ENCODE measurements around the gene SLC25A38. TPM values are rescaled to one million over a fixed set of nuclear protein-coding genes. Genes with fewer than 3 reads are reported as not detected.

The SLC25A38 gene
- total and polyA plus RNA-seq, 10 of the 15 experiments (the other 5 are each of a cell fraction or from before 2014, with no cell fraction given), result 15.2 to 55.2 (median 39.2) TPM

DNA sequence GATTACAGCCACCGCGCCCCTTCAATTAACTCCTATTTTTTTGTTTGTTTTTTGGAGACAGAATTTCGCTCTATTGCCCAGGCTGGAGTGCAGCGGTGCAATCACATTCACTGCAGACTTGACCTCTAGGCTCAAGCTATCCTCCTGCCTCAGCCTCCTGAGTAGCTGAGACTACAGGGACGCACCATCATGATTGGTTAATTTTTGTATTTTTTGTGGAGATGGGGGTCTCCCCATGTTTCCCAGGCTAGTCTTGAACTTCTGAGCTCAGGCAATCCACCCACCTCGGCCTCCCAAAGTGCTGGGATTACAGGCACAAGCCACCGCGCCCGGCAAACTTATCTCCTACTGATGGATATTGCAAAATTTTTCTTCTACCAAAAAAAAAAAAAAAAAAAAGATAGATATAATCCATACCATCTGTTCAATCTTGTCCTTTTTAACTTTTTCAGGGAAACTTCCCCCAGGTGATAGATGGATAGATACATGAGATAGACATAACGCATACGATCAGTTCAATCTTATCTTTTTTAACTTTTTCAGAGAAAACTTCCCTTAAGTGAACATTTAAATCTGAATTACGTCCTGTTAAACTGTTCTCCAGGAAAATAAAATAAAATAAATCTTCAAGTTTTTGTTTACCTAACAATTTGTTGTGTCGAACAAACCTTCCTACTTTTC, 22.7 kb downstream of the SLC25A38 start:
- ChIA-PET POLR2A (interaction anchor here (0.6 to 1.3 kb wide), 5 partner anchors 17 to 118 kb away, joined by 3 to 5 read pairs (median 5); no protein-coding TSS in a partner anchor), CTCF (interaction anchor here (1.1 to 6.7 kb wide), 9 partner anchors 10 to 406 kb away, joined by 4 to 55 read pairs (median 10); no protein-coding TSS in a partner anchor), SMC1A (ENCODE audit: uncharacterized antibody, unreplicated experiment) (interaction anchor here (1.0 to 6.6 kb wide), 7 partner anchors 9 to 114 kb away, joined by 3 to 44 read pairs (median 3); no protein-coding TSS in a partner anchor), RAD21 (ENCODE audit: unreplicated experiment) (interaction anchor here (1.0 to 4.3 kb wide), 6 partner anchors 17 to 118 kb away, joined by 5 to 24 read pairs (median 18); no protein-coding TSS in a partner anchor)
- Histone ChIP-seq H3K4me2 (ENCODE audit: control insufficient read depth, insufficient read depth) (peak overlapping the region; percentile 86), H3K4me1 (ENCODE audit: control insufficient read depth, insufficient read depth, low read length) (no peaks in the 10 kb centered on the region), H3K79me2 (ENCODE audit: control insufficient read depth, insufficient read depth, low read length) (peaks cover 43% of the 10 kb centered on the region), H3K36me3 (ENCODE audit: control insufficient read depth in 2 of 2, insufficient read depth in 2 of 2, low read length in 1 of 2) (peaks cover 7 to 31% of the 10 kb centered on the region in 2 experiments), H3K27me3 (replicated peaks in 1 of 2; ENCODE audit: control insufficient read depth in 2 of 2, insufficient read depth in 2 of 2, low read length in 1 of 2) (no peaks in the 10 kb centered on the region), H3K9ac (ENCODE audit: control insufficient read depth, insufficient read depth, low read length) (peak overlapping the region; percentile 85), H3K27ac (ENCODE audit: control insufficient read depth, insufficient read depth) (peak overlapping the region; percentile 83), H2AFZ (ENCODE audit: control insufficient read depth, low read depth, low read length) (peak overlapping the region; percentile 80), H3K9me3 (replicated peaks; ENCODE audit: control insufficient read depth, insufficient read depth, low read length) (no peaks in the 10 kb centered on the region), H3K4me3 (peak overlapping the region; percentile 63), H4K20me1 (ENCODE audit: control insufficient read depth, insufficient read depth) (peaks cover 8% of the 10 kb centered on the region)
- TF ChIP-seq, protein P1, sequence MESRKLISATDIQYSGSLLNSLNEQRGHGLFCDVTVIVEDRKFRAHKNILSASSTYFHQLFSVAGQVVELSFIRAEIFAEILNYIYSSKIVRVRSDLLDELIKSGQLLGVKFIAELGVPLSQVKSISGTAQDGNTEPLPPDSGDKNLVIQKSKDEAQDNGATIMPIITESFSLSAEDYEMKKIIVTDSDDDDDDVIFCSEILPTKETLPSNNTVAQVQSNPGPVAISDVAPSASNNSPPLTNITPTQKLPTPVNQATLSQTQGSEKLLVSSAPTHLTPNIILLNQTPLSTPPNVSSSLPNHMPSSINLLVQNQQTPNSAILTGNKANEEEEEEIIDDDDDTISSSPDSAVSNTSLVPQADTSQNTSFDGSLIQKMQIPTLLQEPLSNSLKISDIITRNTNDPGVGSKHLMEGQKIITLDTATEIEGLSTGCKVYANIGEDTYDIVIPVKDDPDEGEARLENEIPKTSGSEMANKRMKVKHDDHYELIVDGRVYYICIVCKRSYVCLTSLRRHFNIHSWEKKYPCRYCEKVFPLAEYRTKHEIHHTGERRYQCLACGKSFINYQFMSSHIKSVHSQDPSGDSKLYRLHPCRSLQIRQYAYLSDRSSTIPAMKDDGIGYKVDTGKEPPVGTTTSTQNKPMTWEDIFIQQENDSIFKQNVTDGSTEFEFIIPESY (IDR thresholded peaks at IDR 0.05), result no peak
- TF ChIP-seq, protein P2, sequence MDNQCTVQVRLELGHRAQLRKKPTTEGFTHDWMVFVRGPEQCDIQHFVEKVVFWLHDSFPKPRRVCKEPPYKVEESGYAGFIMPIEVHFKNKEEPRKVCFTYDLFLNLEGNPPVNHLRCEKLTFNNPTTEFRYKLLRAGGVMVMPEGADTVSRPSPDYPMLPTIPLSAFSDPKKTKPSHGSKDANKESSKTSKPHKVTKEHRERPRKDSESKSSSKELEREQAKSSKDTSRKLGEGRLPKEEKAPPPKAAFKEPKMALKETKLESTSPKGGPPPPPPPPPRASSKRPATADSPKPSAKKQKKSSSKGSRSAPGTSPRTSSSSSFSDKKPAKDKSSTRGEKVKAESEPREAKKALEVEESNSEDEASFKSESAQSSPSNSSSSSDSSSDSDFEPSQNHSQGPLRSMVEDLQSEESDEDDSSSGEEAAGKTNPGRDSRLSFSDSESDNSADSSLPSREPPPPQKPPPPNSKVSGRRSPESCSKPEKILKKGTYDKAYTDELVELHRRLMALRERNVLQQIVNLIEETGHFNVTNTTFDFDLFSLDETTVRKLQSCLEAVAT (IDR thresholded peaks at IDR 0.05), result peak; percentile 94
- in situ Hi-C loops (cut with MboI), result no loop called here
- intact Hi-C loops (cut with micrococcal nuclease; ENCODE audit: unreplicated experiment), result loop anchor here (1.0 kb wide), 2 partner anchors 17 to 22 kb away; no protein-coding TSS in a partner anchor
- TSS peak; percentile 95 for BruUV-seq (replicated peaks)
- FAIRE-seq (no peak), DNase-seq (ENCODE audit: low read depth, low spot score) (no peak), ATAC-seq (no peak)
- WGBS (ENCODE audit: insufficient coverage, insufficient replicate concordance, low lambda C conversion rate, missing lambda C conversion rate), result 83% methylated on average over 13 of the region's 13 CpGs
